Measurements from ENCODE around the gene PLPP4.

GRCh38 chr10:120584786-120585185 lies 127.8 kb downstream of the PLPP4 start:
- TF ChIP-seq CTCF (IDR thresholded peaks at IDR 0.05) (no peak), JUND (IDR thresholded peaks at IDR 0.05) (no peak), MAX (IDR thresholded peaks at IDR 0.05; ENCODE audit: low read depth) (no peak), POLR2AphosphoS5 (IDR thresholded peaks at IDR 0.05; ENCODE audit: low read depth, low read length) (no peak), GABPA (IDR thresholded peaks at IDR 0.05; ENCODE audit: low read depth) (no peak), RAD21 (IDR thresholded peaks at IDR 0.05; ENCODE audit: low read length) (no peak), EP300 (IDR thresholded peaks at IDR 0.05; ENCODE audit: borderline replicate concordance in 1 of 2, low read depth in 1 of 2, low read length in 1 of 2) (no peak), SMC3 (IDR thresholded peaks at IDR 0.05; ENCODE audit: low read depth, low read length) (no peak), EZH2phosphoT487 (IDR thresholded peaks at IDR 0.05; ENCODE audit: borderline replicate concordance, low read depth) (no peak), RXRA (IDR thresholded peaks at IDR 0.05; ENCODE audit: borderline replicate concordance, low read depth) (no peak), REST (IDR thresholded peaks at IDR 0.05; ENCODE audit: low read depth, low read length) (no peak)

Data from SK-N-SH (cell line).